GM18498 (cell line): ENCODE results near the gene CHSY3.

Experiments
- ATAC-seq: cut with Tn5 transposase; IDR thresholded peaks from one replicate; pipeline ENCODE4 v1.9.1; 2021; ENCODE audit warnings: mild to moderate bottlenecking, moderate library complexity; ENCODE audit not compliant: unreplicated experiment

CHSY3 gene

DNA sequence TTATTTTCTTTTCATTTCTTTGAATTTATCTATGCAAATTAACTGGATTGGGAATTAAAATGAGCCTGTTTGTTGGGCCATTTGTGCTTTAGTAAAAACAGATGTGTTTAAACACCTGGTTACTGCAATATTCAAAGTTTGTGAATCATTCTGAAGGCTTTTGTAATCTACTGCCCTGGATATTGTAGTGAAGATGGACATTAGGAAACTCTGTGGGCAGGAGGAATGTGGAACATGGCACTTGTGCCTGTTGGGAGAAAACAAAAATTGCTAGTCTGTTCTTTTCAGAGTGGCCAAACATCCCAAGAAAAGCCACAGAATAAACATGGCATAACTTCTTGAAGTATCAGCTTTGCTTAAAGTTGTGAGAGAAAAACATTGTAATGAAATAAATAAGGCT, 40.8 kb downstream of the CHSY3 start:
- no peak for ATAC-seq

DNA sequence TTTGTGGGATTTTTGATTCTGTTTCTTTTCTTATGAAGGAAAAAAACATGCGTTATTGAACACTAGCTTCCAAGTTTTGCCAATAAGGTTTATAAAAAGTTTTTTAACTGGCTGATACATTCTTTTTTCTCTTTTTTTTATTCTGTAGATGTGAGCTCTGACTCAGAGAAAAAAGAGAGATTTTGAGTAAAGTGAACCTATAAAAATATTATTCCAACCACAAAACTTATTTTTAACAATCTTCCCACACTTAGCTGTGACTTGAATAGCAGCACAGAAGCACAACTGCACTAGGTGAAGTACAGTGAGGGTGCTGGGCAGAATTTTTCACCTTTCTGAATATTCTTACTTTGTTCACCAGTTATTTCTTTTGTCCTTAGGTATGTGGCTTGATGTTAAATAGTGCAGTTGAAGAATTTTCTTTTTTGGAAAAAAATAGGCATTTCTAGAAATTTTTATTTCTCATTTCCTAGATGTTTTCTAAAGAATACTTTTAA, 41.6 kb downstream of the CHSY3 start:
- no peak for ATAC-seq

DNA sequence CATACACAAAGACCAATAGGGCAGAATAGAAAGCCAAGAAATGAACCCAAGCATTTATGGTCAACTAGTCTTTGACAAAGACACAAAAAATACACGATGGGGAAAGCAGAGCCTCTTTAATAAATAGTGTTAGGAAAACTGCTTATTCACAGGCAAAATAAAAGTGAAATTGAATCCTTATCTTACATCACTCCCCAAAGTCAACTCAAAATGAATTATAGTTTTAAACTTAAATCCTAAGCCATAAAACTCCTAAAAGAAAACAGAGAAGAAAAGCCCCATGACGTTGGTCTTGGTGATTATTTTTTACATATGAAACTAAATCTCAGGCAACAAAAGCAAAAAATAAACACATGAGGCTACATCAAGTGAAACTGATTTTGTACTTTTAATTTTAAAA, 46.8 kb downstream of the CHSY3 start:
- ATAC-seq: no peak

DNA sequence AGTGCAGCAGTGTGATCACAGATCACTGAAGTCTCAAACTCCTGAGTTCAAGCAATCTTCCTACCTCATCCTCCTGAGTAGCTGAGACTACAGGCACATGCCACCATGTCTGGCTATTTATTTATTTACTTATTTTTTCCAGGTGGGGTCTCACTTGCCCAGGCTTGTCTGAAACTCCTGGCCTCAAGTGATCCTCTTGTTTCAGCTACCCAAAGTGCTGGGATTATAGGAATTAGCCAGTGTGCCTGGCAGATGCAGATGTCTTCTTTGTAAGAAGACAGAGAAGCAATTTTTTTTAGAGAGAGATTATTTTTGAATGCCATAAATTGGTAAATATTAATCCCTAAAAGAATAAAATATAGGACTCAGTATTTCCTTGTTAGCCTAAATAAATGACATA, 54.3 kb downstream of the CHSY3 start:
- ATAC-seq: no peak

DNA sequence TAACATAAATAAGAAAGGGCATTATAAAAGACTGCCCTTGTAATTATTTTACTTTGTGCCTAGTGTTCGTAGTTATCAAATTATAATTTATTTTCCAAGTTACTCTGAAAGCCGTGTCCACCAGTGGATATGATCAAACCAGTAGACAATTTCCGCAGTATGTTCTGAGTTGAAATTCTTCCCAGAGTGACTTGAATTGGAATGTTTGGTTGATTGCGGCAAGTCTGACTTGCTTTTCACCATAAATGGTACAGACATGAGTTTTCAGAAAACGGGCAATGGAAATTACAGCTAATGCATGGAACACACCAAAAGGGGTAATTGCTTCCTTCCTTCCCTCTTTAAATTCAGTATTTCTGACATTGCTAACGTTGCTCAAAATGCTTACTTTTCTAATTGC, 56.6 kb downstream of the CHSY3 start:
- no peak for ATAC-seq

DNA sequence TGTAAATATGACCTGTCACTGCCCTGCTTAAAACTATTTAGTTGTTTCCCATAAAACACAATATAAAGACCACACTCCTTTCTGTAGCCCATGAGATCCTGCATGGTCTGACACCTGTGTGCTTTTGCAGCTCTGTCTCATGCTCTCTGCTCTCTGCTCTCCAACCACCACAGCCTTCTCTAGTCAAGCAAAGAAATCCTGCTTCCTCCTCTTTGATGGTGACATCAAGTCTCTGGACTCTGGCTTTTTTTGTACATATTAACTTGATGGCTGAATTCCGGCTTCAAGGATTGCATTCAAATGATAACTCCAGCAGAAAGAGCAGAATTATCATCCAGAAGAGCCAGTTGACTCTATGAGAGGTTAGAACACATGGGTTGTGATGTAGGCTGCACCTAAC, 58.2 kb downstream of the CHSY3 start:
- ATAC-seq: no peak

DNA sequence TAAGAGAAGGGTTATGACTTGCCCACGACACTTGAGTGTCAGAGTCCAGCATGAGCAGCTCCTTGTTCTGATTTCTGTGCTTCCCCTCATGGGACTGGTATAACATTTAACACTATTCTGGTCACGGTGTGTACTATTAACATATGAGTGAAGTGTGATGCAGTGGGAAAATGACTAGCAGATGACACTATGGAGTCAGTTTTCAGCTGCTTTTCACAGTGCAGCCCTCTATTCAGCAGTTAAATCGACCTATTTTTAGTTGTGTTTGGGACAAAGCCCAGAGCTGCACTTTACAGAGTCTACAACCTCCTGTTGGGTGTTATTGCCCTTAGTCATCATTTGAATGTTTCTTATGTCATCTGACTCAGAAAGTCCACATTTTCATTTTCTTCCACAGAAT, 59.1 kb downstream of the CHSY3 start:
- ATAC-seq: no peak

DNA sequence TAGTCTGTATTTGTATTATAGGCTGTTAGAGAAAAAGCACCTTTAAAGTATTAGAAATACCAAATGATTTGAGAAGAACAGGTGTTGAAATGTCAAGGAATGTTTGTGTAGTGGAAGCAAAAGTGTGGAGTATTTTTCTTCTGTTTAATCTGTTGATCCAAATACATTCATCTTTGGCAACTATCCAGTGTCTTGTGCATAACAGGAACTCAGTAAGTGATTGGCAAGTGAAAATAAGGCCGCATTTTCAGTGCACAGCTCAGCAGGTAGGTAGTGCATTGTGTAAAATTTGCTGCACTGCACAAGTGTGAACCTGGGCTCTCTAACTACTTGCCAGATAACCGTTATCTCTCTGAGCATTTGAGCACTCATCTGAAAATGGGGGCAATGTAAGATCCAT, 61.8 kb downstream of the CHSY3 start:
- no peak for ATAC-seq

DNA sequence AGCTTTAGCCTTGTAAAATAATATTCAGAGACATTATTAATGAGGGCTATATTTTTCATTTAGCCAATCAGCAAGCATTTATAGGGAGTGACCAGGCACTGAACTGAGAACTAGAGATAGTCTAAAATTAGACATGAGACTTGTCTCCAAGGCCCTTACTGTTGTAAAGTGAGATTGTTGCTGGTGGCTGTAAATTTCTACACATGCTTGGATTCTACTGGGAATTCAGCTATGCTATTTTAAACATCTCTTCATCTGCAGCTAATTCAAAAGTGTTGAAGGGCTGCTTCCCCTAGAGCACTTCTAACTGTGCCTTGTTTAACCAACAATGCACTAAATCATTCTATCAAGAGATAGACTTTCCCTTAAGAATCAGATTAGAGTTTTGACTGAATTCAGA, 67.4 kb downstream of the CHSY3 start:
- ATAC-seq: no peak

DNA sequence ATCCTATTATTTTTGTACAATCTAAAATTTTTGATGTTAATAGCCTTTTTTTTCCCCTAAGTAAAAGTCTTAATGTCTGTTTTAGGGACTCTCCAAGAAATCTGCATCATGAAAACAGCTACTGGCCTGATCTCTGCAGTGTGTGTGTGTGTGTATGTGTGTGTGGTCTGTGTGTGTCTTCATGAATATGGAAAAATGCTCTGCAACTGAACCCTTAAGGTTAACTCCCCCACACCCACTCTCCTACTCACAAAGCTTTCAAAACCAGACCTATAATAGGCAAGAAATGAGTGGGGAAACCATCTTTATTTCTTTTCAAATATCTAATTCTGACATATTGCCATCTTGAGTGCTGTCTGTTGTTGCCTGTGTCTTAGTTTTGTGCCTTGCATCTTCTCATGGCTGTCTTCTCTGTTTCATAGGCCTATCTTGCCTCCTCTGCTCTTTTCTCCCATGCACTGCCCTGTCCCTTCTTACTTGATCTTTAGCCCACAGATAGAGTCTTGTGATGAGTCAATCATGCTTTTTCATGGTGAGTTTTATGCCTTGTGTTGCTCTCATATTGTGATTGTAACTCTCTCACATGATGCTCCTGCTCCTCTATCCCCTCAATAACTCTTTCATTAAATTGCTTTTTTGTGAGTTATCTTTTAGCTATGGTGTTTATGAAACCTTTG, 68.3 kb downstream of the CHSY3 start:
- ATAC-seq: no peak

DNA sequence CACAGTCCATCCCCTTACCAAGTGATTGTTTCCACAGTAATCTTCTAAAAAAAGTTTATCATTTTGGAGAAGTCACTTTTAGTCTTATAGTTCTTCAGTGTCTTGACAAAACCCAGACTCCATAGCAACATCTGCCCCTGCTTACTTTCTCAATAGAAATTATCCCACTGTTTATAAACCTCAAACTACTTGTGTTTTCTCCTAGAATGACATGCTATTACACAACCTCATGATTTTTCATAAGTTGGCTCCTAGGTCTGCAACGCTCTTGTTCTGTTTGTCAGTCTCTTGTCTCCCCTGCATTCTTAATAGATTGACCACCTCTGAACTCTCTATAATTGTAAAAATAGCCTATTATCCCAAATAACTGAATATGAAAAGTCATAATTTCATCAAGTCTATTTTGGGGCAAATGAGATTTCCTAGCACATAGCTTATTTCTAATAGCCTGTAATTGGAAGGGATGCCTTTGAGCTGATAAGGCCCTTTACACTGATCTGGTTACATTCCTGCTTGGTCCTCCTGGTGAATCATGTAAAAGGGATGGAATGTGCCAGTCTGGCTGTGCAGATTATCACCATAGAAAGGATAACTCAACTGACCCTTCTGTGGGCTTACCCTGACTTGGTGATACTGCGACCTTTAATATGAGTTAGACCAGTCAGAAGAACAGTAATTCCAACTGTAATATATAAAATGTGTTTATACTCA, 69.6 kb downstream of the CHSY3 start:
- ATAC-seq: no peak

DNA sequence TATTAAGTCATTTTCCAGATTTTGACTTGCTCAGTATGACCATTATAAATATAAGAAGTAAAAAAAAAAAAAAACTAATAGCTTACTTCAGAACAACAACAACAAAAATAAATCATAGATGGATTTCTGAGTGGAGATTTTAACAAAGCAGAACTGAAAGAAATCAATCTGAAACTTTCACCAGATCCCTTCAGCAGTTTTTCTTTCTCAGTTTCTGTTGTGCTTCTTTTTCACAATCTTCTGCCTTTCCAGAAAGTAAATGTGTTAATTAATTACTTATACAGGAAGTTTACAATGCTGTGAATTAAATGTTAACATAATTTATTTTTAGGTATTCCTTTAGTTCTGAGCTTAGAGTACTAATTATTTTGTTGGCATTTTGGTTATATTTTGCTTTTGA, 73.5 kb downstream of the CHSY3 start:
- ATAC-seq: peak; percentile 72

DNA sequence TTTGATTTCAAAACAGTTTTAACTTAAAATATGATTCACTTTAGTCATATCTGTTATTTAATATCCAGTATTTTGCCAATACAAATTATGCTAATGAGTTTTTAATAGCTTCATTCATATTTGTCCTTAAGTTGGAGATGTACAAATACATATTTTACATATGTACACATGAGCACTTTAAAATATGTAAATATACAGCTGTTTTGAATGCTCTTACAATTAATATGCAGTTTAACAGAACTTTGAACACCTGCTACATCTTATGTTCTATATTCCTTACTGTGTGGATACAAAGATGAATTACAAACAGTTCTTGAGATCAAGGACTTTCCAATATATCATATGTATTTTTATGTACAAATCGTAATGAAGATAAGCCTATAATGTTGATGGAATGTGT, 74.0 kb downstream of the CHSY3 start:
- ATAC-seq: no peak

DNA sequence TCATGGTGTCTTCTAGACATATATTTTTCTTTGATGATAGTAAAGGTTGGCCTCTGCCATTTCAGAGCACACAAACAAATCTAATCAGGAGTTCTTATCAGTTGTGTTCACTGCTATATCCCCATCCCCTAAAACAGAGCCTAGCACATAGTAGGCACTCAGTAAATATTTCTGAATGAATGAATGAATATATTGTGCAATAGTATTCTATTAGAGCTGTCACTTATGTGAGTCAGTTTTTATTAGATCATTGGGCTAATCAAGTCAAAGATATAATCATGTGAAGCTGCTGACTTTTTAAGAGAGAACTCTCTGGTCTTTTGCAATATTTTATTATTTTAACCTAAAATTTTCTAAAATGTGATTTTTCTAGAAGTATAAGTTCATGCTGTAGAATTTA, 84.2 kb downstream of the CHSY3 start:
- no peak for ATAC-seq

DNA sequence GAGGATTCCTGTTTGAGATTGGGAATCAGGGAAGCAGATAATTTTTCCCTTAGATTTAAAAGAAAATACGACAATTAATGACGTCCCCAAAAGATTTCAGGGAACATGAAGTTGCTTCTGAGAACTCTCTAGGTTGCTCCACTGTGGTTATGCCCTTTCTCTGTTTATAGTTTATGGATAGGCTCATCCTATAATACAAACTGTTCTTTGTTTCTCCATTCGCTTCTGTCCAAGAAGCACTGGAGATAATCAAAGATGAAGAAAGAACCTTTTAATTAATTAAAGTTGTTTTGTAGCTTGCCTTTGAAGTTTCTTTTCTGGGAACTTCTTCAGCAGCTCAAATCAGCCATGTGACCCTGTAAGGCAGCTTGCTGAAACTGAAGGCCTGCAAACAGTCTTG, 87.5 kb downstream of the CHSY3 start:
- no peak for ATAC-seq

DNA sequence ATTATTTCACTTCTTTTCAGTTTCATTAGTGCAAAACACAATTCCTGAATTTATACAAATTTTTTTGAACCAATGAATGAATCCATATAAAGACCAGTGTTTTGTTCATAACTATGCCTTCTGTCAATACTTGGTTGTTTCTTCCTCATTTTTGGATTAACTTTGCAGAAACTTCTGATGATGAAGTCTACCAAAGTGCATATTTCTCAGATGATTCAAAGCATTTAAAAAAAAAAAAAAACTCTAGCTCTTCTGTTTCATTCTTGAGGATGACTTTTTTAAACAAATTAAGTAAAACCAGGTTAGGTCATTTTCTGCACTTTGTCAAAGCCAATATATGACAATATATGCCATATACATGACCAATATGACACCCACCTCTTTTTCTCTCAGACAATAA, 92.6 kb downstream of the CHSY3 start:
- no peak for ATAC-seq

DNA sequence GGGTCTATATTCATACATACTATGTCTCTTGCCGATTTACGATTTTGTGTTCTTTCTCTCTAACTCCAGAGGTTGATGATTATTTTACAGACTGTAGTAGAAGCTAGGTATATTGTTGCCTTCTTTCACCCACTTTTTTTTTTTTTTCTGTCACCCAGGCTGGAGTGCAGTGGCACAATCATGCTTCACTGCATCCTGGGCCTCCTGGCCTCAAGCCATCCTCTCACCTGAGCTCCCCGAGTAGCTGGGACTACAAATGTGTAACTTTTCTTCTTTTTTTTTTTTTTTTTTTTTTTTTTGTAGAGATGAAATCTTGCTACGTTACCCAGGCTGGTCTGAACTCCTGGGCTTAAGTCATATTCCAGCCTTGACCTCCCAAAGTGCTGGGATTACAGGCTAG, 96.2 kb downstream of the CHSY3 start:
- ATAC-seq: no peak

DNA sequence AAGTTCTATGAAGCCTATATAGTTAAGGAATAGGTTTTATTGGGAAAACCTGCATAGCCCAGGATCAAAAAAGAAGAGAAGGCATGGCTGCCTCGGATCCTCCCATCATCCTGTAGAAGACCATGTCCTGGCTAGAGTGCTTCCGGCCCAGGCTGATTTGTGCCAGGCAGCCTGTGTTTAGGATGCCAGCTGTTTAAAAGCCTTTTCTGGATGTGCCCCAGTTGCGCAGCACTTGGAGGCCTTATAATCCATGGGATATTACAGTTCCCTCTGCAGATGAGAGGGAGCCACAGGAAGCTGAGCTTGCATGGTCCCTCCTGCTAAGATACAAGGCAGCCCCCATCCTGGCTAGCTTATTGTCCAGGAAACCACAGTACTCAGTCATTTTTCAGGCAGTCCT, 97.9 kb downstream of the CHSY3 start:
- ATAC-seq: no peak

DNA sequence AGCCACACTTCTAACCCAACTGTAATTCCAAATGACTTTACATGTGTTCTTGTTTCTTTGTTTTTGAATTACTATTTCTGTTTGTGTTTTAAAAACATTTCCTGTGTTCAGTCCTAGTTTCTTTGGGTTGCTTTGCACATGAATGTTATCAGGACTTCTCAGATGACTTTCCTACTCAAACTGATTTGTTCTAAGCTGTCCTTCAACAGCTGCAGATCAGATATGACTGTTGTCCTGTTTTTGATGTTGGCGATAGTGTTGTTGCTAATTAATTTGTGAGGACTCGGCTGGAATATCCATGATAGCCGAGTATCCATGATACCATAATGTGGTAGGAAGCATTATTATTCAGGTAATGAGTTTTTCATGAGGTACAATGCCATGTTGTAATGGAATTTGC, 98.6 kb downstream of the CHSY3 start:
- no peak for ATAC-seq

DNA sequence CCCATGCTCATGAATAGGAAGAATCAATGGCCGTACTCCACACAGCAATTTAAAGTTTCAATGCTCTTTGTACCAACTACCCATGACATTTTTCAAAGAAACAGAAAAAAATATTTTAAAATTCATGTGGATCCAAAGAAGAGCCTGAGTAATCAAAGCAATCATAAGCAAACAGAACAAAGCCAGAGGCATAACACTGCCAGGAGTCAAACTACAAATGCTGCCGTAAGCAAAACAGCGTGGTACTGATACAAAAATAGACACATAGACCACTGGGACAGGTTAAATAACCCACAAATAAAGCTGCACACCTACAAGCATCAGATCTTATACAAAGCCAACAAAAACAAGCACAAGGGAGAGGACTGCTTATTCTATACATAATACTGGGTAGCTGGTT, 107.7 kb downstream of the CHSY3 start:
- ATAC-seq: no peak

DNA sequence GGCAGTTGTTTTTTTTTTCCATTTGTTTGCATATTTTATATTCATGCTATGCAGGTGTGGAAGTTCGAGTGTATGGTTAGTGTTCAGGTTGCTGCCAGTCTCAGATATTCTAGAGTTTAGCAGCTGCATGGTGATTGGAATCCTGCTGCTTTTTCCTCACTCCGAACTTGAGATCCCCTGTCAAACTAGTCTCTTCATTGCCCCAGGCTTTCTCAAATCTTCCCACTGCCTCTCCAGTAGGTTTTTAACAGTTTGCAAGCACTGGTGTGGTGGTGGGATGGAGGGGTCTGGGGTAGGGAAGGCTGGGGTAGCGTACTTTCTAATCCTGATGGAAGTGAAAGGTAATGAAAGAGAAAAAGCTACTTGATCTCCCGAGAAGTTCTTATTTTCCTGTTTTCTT, 112.9 kb downstream of the CHSY3 start:
- no peak for ATAC-seq

DNA sequence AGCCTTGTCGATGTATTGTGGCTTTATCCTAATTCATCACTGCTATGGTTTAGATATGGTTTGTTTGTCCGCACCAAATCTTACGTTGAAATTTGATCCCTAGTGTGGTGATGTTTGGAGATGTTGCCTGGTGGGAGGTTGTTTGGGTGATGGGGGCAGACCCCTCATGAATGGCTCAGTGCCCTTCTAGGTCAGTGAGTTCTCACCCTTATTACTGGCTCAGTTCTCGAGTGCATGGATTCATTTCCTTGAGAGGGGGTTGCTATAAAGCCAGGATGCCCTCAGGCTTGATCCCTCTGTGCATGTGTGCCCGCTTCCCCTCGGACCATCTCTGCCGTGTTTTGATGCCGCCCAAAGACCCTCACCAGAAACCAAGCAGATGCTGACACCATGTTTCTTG, 114.4 kb downstream of the CHSY3 start:
- ATAC-seq: no peak

DNA sequence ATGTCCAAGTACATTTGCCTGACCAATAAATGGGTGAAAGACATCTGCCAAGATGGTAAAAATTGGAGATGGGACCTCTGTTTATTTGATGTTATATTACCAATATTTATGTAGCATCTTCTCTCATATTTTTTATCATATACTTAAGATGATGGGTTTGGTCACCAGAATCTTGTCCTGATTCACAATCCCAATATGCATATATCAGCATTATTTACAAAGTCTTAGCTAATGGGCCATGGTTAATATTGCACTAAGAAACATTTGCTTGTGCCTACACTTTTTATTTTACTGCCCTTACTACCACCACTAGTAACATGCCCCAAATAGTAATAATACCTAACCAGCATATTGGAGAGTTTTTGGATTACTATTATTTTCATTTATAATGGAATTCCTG, 116.7 kb downstream of the CHSY3 start:
- ATAC-seq: no peak
